Measurements from ENCODE around the gene RPL35.
"Not testable (repeated sequence)": the region's sequence is repeated elsewhere in the genome, so short reads cannot be mapped to it uniquely, and the experiment has no call there.

RPL35 gene

DNA sequence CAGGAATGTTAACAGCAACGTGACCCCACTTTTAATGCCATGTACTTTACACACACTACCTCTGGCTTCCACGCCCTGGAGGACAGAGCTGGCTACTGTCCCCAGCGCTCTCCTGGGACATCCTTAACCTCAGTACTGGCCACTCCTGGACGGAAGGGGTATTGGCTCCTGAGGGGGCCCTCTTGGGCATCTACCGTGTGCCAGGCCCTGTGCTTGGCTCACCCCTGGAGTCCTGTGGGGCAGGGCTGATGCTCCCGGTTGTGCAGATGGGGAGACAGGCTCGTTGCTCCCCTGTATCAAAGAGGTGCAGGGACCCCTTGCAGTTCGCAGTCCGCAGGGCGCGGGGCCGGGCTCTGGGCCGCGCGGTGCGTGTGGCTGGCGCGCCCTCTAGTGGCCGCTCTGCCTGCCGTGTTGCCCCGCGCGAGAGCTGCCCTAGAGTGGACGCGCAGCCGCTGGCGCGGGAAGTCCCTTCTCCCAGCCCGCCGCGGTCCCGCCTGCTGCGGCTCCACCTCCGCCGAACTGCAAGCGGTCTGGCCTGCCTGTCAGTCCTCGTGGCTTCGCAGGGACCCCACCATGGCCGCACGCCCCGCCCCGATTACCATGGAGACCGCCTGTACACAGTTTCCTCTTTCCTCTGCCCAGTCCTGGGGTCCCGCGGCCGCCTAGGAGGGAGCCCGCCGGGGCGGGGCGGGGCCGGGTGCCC lies 8.8 kb downstream of the RPL35 start, which contains the start of gene WDR38:
Gene WDR38, plus strand, starts transcription at position 632 of the 703 bp plus-strand sequence. CDS start 72 bp downstream, outside the sequence.
- DNase-seq (ENCODE audit: low read depth in 1 of 2, low spot score in 1 of 2): peak; percentile 55 to 75

DNA sequence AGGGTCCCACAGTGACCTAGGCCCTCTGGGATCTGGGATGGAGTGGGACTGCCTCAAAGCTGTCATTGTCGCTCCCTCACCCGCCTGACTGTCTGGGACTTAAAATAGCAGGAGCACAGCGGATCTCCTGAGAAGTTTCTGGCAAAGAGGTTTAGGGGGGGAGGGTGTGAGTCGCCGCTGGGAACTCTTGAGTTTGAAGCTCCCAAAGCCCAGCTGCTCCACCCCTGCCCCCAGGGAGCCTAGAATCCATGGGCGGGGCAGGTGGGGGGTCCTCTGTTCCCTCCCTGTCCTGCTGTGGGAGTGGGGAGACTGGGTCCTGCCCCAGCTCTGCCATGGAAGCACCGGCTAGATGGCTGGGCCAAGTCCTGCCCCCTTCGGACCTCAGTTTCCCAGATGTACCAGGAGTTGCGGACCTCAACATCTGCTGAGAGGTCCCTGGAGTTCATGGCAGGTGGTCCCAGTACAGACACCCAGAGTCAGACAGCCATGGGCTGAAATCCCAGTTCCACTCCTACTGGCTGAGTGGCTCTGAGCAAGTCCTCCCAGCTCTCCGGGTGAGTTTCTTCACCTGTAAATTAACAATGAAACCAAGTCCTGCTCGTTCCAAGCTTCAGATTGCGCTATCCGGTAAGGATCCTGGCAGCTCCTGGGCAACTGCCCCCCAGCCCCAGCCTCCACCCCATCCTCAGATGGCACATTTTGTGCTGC lies 9.5 kb downstream of the RPL35 start:
- no peak for DNase-seq (ENCODE audit: low read depth in 1 of 2, low spot score in 1 of 2)

DNA sequence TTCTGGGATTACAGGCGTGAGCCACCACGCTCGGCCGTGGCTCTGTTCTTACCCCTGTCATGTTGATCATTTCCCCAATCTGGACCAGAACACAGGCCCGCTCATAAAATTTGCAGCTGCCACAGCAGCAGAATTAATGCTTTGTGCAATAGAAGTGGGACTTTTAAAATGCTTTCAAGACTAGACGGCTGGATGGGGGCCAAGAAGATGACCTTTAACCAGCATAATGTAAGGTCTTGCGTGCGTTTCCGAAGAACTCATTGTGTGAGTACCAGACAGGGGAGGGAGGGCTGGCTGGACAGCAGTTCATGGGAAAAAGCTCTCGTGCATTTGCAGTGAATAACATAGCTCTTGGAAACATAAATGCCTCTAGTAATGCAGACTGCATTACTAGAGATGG lies 12.0 kb downstream of the RPL35 start:
- no peak for DNase-seq (ENCODE audit: low read depth in 1 of 2, low spot score in 1 of 2)

DNA sequence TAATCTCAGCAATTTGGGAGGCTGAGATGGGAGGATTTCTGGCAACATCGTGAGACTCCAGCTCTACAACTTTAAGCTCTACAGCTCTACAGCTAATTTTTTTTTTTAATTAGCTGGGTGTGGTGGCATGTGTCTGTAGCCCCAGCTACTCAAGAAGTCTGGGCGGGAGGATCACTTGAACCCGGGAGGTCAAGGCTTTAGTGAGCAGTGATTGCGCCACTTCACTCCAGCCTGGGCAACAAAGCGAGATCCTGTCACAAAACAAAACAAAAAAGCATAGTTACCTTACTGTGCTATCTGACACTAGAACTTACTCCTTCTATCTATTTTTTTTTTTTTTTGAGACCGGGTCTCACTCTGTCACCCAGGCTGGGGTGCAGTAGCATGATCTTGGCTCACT lies 14.8 kb downstream of the RPL35 start:
- DNase-seq (ENCODE audit: low read depth in 1 of 2, low spot score in 1 of 2): no peak

DNA sequence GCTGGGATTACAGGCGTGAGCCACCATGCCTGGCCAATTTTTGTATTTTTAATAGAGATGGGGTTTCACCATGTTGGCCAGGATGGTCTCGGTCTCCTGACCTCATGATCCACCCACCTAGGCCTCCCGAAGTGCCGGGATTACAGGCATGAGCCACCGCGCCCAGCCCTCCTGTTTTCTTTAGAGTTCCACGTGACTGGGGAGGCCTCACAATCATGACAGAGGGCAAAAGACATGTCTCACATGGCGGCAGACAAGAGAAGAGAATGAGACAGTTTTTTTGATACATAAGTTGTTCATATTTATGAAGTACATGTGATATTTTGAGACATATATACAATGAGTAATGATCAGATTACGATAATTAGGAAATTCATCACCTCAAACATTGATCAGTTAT lies 15.3 kb downstream of the RPL35 start:
- DNase-seq (ENCODE audit: low read depth in 1 of 2, low spot score in 1 of 2): not testable (repeated sequence)

DNA sequence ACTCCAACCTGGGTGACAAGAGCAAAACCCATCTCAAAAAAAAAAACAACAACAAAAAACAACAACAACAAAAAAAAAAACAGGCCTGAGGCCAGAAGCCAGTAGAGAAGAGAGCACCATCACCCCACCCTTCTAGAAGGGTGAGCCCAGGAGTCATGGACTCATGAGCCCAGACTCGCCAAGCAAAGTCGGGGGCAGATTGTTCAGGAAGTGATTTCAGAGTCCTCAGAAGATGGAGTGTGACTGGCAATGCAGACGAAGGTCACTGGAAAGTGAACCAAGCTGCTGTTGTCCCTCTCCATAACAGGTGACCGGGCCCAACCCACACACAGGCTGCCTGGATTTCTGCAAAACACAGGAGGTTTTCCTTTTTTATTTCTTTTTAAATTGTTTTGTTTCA lies 17.5 kb downstream of the RPL35 start:
- no peak for DNase-seq (ENCODE audit: low read depth in 1 of 2, low spot score in 1 of 2)

DNA sequence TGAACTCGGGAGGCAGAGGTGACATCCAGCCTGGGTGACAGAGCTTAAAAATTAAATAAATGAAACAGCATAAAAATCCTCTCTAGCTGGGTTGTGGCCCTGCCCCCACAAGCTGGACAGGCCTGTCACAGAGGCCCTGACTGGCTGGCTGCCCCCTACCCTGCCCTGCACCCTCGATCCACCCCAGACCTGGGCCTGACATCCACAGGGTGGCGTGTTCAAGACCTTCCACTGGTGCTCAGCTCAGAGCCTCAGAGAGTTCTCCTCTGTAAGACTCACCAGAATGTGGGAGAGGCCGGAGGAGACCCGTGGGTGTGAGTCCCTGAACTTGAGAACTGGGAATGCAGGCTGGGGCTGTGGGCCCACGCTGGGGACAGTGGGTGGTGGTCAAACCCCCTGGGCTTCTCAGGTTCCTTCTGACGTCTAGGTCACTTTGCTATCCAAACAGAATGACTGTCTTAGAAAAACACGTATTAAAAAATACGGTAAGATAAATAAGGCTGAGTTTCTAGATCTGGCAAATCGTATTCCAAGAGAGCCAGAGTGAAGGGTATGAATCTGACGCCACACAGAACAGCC lies 18.2 kb downstream of the RPL35 start:
- DNase-seq (ENCODE audit: low read depth in 1 of 2, low spot score in 1 of 2): no peak

DNA sequence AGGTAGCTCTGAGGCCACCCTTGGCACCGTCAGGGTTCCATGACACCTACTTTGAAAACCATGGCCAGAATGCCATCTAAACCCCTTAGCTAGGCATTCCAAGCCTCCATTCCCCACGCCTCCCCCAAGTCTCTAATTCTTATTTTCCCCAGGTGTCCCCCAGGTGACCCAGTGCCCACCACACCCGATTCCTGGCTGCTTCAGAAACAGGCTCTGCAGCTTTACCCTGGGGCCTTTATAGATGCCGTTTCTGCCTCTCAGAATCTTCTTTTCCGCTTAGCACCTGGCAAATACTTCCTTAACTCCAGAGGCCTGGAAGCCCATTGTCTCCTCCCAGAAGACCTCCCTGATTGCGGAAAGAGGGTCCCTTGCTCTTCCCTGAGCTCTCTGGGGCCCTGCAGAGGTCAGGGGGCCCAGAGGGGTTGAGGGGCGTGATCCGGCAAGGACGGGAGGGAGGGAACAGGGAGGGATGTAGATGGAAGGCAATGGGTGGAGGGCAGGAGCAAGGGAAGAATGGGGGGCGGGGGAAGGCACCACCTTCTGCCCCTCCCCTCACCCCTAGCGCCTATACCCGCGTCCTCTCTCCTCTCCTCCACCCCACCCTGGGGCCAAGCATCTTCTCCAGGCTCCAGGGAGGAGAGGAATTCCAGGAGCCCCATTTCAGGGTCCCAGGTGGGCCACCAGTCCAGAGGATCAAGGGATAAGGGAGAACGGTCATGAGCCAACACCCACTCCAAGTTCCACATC lies 20.5 kb downstream of the RPL35 start:
- no peak for DNase-seq (ENCODE audit: low read depth in 1 of 2, low spot score in 1 of 2)

DNA sequence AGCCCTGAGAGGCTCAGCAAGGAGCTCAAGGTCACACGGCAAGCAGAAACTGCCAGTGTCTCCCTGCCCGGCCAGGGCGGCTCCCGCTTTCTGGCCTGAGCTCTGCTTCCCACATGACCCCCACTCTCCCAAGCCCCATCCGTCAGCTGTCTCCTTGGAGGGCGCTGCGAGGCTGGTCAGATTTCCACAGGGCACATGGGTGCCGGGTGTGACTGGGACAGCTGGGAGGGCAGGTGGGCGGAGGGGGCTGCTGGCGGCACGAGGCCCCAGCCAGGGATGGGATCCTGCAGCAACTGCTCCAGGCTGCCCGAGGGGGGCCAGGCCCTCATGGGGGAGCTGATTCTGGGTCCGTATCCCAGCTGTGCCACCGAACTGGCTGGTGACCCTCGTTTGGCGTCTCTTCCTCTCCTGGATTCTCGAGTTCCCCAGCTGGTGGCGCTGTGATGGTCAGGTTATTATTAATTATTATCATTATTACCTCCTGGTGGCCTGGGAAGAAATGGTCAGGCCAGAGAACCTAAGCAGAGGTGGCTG lies 21.4 kb downstream of the RPL35 start:
- DNase-seq (ENCODE audit: low read depth in 1 of 2, low spot score in 1 of 2): no peak

DNA sequence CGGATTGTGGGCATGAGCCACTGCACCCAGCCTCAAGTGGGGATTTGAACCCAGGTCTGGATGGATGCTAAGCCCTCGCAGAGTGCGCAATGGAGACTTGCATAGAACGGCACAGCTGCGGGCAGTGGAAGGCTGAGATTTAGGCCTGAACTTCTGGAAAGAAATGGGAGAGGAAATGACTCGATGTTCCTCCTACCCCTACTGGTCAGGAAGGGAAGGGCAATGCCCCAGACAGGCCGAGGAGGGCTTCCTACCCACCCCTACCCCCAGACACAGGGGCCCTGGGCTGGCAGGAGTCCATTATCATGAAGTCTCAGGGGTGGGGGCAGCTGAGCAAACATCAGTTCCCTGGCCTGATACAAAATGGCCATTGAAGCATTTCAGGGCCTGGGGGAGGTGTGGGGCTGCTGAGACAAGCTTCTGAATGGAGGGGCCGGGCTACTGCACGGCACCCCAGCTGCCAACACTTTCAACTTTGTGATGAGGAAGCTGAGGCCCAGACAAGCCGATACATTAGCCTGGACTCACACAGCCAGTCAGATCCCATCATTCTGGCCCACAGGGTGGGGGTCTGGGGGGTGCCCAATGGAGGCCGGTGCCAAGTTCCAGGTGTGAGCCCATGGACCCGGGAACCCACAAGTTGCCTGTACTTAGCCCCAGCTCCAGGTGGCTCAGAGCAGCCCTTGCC lies 22.0 kb downstream of the RPL35 start:
- DNase-seq (ENCODE audit: low read depth in 1 of 2, low spot score in 1 of 2): no peak

DNA sequence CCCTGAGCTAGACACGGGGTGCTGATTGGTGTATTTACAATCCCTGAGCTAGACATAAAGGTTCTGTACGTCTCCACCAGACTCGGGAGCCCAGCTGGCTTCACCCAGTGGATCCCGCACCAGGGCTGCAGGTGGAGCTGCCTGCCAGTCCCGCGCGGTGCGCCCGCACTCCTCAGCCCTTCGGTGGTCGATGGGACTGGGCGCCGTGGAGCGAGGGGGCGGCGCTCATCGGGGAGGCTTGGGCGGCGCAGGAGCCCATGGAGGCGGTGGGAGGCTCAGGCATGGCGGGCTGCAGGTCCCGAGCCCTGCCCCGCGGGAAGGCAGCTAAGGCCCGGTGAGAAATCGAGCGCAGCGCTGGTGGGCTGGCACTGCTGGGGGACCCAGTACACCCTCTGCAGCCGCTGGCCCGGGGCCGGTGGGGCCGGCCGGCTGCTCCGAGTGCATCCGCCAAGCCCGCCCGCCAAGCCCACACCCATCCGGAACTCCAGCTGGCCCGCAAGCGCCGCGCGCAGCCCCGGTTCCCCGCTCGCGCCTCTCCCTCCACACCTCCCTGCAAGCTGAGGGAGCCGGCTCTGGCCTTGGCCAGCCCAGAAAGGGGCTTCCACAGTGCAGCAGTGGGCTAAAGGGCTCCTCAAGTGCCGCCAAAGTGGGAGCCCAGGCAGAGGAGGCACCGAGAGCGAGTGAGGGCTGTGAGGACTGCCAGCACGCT lies 23.0 kb downstream of the RPL35 start:
- not testable (repeated sequence) for DNase-seq (ENCODE audit: low read depth in 1 of 2, low spot score in 1 of 2)

DNA sequence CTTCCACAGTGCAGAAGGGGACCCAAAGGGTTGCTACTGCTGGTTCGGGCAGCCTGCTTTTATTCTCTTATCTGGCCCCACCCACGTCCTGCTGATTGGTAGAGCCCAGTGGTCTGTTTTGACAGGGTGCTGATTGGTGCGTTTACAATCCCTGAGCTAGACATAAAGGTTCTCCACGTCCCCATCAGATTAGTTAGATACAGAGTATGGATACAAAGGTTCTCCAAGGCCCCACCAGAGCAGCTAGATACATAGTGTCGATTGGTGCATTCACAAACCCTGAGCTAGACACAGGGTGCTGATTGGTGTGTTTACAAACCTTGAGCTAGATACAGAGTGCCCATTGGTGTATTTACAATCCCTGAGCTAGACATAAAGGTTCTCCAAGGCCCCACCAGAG lies 23.6 kb downstream of the RPL35 start:
- DNase-seq (ENCODE audit: low read depth in 1 of 2, low spot score in 1 of 2): not testable (repeated sequence)

DNA sequence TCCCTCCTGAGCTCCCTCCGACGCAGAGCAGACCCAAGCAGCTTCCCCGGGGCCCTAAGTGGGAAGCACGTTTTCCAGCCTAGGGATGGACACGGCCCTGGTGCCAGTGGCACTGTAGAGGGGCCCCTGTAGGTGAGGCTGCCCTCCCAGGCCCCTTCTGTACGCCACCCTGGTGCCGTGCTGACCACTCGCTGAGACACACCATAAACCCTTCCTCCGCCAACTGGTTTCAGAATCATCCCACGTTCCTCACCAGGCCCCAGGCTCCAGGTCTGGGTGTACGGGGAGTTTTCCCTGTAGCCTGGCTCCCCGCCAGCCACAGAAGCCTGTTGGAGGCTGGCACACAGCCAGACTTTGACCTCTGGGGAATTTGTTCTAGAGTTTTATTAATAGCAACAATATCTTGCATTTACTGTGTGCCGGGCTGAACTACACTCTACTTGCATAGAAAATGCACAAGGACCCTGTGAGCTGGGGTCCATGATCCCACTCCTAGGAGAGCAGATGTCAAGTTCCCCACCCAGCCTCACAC lies 26.7 kb downstream of the RPL35 start:
- DNase-seq (ENCODE audit: low read depth in 1 of 2, low spot score in 1 of 2): no peak

DNA sequence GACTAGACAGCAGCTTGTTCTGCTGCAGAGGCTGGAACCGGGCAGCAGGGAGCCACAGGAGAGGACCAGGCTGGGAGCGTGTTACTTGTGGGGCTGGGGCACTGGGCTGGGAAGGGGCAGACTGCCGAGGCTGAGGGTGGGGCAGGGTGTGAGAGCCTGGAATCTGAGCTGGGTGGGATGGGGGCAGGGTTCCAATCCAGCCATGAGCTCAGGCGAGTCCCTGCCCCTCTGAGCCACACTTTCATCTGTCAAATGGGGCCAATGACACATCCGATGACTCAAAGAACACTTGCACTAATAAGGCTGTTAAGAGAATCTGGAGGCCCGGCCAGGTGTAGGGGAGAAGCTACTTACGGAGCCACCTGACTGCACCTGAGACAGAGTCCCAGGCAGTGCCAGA lies 27.2 kb downstream of the RPL35 start:
- no peak for DNase-seq (ENCODE audit: low read depth in 1 of 2, low spot score in 1 of 2)

DNA sequence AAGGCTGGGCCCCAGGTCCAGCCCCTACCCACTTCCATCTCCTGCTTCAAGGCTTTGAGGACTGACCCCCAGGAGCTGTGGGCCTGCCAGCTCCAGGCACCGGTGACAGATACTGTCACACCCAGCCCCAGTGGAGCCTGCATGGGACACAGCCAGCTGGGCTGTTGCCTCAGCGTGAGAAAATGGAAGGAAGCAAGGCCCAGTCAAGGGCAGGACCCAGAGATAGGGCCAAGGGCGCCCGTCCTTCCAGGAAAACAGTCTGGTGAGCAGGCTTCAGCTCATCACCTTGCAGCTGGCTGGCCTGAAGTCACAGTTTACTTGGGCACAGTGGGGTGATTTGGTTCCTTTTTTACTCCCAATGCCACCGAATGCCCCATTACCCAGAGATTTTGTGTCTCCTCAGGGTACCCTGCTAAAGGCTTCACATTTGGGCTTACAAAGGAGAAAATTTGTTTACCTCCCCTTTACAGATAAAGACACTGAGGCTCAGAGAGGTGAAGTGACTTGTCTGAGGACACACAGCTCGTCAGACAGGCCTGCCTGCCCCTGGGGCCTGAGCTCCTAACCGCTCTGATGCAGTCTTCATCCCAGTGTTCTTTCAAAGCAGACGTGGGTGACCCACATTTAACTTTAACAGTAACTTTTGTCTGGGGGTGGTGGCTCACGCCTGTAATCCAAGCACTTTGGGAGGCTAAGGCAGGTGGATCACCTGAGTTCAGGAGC lies 30.0 kb downstream of the RPL35 start:
- no peak for DNase-seq (ENCODE audit: low read depth in 1 of 2, low spot score in 1 of 2)

DNA sequence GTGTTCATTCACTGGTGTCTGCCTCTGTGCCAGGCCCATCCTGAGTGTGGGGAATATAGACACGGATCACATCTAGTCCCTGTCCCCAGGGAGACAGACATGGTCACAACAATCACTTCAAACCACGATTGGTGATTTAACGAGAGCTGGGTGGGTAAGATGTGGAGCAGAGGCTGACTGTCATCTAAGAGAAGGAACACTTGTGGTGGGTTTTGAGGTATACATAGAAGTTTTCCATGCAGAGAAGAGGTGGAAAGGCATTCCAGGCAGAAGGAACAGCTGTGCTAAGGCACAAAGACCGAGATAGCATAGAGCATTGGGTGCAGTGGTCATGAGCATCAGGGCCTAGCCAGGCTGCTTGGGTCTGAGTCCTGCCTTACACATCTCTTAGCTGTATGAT lies 31.2 kb downstream of the RPL35 start:
- no peak for DNase-seq (ENCODE audit: low read depth in 1 of 2, low spot score in 1 of 2)

DNA sequence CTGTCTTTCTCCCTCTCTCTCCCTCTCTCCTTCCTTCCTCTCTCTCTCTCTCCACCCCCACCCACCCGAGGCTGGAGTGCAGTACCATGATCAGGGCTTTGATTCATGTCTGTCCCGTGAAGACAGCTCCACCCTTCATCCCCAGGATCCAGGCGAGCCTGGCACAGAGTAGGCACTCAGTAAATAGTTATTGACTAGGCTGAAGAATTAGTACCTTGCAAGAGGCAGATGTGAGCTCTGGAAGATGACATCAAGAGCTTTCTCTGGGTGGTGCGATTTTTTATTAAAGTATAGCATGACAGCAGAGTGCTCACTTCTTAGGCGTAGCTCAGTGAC lies 32.5 kb downstream of the RPL35 start:
- no peak for DNase-seq (ENCODE audit: low read depth in 1 of 2, low spot score in 1 of 2)

DNA sequence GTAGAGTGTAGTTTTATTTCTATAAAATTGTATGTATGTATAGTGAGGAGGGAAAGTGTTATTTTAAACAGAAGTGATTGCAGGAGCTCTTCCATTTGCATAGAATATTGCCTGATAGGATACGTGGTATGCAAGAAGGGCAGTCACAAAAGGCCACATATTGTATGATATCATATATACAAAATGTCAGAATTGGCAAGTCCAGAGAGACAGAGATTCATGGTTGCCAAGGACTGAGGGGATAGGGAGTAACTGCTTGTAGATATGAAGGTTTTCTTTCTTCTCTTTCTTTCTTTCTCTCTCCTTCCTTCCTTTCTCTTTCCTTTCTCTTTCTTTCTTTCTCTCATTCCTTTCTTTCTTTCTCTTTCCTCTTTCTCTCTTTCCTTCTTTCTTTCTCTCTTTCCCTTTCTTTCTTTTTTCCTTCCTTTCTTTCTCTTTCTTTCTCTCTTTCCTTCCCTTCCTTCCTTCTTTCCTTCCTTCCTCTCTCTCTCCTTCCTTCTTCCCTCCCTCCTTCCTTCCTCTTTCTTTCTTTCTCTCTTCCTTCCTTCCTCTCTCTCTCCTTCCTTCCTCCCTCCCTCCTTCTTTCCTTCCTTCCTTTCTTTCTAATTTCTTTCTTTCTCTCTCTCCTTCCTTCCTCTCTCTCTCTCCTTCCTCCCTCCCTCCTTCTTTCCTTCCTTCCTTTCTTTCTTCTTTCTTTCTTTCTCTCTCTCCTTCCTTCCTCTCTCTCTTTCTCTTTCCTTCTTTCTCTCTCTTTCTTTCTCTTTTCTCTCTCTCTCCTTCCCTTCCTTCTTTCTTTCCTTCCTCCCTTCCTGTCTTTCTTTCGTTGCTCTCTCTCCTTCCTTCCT lies 33.0 kb downstream of the RPL35 start:
- no peak for DNase-seq (ENCODE audit: low read depth in 1 of 2, low spot score in 1 of 2)
